HG02884 (cell line): Measurements from ENCODE around the gene SRXN1.

Experiments
- ATAC-seq: cut with Tn5 transposase; IDR thresholded peaks from one replicate; pipeline ENCODE4 v1.9.1; 2021; ENCODE audit warnings: mild to moderate bottlenecking, moderate library complexity; ENCODE audit not compliant: unreplicated experiment

The SRXN1 gene

DNA sequence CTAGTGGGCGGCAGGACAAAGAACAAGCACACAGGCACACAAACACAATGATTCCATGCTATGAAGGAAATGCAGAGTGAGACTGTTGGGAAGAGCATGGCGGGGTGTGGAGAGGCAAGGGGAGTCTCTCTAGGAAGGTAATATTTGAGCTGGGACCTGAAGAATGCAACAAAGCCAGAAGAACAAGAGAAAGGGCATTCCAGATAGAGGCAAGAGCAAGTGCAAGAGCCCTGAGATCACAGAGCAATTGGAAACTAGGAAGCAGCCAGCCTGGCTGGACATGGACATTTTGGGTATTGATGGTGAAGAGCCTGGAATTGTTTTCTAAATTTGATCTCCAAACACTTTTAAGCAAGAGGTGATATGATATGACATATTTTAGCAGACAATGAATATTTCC, 15.4 kb downstream of the SRXN1 start:
- no peak for ATAC-seq

DNA sequence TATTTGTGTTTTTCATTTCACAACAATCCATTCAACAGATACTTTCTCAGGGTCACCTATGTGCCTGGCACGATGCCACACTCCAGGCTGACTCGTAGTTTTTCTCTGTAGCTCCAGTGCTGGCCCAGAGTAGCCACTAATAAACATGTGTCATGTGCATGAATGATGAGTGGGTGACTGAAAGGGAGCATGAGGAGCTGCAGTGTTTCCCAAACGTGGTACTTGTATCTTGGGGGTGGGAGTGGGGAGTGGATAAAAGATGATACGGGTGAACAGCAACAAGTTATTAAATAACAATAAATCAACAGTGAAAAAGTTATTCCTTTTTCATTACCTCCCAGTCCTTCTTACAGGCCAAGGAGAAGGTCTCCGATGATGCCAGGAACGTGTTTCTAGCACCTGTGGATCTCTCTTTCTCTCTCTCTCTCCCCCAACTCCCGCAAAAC, 17.1 kb downstream of the SRXN1 start:
- no peak for ATAC-seq

DNA sequence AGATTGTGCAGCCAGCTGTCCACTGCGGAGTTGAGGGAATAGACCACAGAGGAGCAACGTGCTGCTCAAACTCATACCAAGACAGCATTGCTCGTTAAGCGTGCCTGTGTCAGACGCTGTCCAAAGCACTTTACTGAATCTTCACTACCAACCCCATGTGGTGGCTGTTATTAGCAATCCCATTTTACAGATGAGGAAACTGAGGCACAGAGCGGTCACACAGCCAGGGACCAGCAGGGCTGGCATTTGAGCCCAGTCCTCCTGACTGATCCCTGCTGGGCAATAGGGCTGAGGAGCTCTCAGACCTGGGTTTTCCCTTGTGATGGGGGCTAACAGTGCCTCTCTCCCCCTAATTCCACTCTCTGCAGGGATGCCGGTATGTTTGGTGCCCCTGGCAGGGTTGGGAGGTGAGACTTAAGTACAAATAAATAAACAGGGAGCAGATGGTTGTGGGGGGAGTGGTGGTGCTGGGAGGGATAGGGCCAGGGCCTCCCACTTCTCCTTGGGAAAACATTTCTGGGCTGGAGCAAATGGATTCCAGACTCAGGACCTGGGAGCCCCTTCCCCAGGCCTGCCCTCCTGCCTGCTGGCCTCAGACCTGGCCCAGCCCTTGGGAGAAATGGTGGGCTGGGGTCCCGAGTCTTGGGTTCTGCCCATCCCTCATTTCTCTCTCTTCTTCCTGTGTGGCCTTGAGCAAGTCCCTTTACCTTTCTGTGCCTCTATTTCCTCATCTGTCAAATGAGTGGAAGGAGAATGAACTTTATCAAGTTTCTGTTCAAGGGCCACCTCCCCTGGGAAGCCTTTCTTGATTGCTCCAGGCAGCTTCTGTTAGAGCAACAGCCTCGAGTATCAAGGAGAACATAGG, 17.7 kb downstream of the SRXN1 start:
- ATAC-seq: no peak

- no peak for ATAC-seq
These were observed 18.7 kb downstream of the SRXN1 start for GRCh38 chr20:634148-634925.

GRCh38 chr20:631101-631500, 21.9 kb downstream of the SRXN1 start:
- no peak for ATAC-seq

- no peak for ATAC-seq
These were observed 26.4 kb downstream of the SRXN1 start for GRCh38 chr20:626579-626978.

DNA sequence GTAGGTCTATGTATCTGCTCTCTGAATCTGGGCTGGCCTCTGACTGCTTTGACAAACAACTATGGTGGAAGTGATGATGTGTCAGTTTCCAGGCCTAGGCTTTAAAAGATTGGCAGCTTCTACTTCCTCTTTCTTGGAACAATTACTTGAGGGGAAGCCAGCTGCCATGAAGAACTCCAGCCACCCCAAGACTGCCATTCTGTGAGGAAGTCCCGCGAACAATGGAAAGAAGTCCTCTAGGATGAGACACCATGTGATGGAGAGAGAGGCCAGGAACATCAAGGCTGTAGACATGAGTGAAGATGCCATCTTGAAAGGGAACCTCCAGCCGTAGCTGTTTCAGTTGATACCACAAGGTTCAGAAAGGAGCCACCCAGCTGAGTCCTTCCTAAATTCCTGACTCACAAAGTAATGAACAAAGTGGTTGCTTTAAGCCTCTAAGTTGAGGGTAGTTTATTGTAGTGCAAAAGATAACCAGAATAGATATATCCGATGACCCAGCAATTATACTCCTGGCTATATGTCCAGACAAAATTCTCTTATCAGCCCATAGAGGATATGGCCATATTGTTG, 27.6 kb downstream of the SRXN1 start:
- ATAC-seq: no peak

- ATAC-seq: no peak
These were observed 29.3 kb downstream of the SRXN1 start for GRCh38 chr20:623704-624103.

DNA sequence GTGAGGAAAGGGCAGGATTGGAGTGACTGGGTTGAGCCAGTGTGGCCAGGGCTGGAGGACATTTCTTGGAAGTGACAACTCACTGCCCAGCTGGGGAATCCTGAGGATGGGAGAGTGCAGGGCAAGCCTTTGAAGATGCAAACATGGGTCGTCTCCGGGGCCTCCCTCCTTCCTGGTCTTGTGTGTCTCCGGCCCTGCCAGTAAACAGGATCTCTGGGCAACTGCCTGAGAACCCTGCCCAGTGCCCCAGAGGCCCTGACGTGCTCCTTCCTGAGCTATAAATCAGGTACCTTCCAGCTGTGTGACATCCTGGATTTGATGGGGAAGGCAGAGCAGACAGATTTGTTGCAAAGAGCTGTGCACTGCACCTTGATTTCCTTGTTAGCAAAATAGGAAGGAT, 30.0 kb downstream of the SRXN1 start:
- ATAC-seq: no peak

DNA sequence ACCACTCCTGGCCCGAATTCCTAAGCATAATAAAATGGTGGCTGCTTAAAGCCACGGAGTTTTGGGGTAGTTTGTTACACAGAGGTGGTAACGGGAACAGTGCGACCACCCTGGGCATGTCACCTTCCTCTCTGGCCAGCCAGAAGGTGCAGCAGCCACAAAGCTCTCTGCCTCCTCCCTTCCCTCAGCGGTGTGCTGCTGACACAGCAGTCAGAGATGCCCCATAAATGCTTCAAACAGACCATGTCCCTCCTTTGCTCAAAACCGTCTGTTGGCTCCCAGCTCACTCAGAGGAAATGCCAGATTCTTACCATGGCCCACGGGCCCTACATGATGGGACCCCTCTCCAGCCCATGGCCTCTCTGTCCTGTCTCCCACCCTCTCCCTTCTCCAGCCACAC, 30.8 kb downstream of the SRXN1 start:
- no peak for ATAC-seq

DNA sequence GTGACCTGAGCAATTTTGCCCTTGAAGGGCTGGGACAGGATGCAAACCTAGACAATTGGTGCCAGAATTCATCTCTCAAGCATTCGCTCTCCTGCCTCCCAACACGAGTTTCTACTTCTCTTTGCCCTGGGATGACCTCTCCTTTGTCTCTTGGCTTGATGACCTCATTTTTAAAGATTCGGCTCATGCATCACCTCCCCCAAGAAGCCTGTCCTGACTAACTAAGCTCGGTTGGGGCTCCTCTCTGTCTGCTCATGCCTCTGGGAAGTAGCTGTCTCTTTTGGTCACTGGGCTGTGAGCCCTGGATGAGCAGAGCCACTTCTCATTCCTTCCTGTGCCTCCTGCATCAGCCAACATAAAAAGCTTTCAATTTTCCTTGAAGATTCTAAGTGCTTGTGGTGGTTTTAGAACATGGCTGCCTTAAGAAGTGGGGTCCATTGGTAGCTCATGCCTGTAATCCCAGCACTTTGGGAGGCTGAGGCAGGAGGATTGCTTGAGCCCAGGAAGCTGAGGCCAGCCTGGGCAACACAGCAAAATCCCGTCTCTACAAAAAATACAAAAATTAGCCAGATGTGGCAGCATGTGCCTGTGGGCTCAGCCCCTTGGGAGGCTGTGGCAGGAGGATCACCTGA, 31.8 kb downstream of the SRXN1 start:
- no peak for ATAC-seq

DNA sequence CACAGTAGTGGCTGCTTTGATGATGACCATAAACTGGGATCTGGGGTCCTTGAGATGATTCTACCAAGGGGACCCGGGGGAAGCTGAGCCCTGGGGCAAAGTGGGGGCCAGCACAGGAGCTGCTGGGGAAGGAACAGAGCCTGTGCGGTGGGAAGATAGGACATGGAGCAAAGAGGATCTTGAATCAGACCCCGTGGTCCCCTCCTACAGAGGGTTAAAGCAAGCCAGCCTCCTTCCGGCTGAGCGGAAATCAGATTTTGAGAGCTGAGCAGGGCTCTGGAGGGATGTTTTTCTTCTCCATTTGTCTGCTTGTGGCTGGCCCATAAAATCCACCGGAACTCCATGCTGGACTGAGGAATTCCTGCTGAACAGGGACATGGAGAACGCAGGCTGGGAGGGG, 32.8 kb downstream of the SRXN1 start:
- no peak for ATAC-seq

GRCh38 chr20:618980-619379, 34.0 kb downstream of the SRXN1 start:
- no peak for ATAC-seq

DNA sequence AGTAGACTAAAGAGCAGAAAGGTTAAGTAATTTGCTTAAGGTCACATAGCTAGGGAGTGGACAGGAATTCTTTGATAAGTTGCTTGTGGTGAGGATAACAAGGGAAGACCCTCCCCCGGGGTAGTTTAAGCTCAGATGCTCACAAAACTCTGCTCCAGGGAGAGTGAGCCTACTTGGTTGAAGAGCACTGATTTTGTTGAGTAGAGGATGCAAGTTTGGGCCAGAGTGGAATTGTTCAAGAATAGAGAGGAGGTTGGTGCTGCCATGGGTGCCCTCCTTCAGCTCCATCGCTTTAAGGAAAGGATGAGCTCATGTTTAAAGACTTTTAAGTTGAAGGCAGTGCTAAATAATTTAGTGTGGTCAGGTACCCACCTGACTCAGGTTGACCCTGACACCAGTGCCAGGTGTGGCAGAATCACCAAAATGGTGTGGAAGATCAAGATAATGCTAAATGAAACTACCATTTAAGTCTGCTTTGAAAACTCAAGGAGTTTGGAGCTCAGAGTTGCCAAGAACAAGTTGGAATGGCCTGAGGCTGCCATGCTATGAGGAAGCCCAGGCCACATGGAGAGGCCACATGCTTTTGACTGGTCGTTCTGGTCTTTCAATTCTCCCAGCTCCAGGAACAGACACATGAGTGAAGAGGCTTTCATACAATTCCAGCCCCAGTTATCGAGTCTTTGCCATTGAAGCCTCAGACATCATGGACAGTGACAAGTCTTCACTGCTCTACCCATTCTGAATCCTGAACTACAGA, 34.9 kb downstream of the SRXN1 start:
- no peak for ATAC-seq

DNA sequence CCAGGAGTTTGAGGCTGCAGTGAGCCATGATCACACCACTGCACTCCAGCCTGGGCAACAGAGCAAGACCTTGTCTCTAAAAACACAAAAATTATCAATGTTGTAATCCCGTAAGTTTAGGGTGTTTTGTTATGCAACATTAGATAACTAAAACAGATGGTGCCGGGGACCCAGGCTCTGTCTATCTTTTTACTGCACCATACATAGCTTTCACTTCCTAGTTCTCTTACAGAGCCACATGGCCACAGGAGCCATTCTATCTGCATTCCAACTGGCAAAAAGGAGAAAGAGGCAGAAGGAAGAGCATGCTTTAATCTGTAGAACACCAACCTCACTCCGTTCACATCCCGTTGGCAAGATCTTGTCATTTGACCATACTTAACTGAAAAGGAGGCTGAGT, 37.5 kb downstream of the SRXN1 start:
- no peak for ATAC-seq

DNA sequence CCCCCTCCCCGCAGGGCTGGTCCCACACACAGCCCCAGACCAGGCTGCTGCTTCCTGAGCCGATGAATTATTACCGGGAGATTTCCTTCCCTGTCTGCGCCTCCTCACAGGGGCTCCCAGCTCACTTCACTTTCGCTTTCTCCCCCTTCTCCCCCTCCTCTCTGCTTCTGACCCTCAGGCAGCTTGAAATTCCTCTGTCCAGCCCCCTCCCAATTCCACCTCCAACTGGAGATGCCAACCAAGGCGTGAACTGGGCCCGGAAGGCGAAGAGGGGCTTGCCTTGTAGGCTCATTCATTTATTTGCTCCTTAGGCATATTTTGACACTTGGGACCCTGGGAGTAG, 41.2 kb downstream of the SRXN1 start:
- no peak for ATAC-seq

- ATAC-seq: no peak
These were observed 41.8 kb downstream of the SRXN1 start for GRCh38 chr20:611047-611842.

- ATAC-seq: no peak
These were observed 42.6 kb downstream of the SRXN1 start, which contains the start of gene TCF15 for GRCh38 chr20:610130-611046. TCF15 (minus strand) TSS chr20:610309; CDS start chr20:610237, 72 bp downstream.
